Endometrial microvascular endothelial cells (primary cell): ENCODE measurements around the gene SMARCA4. TPM values are rescaled to one million over a fixed set of nuclear protein-coding genes. Genes with fewer than 3 reads are reported as not detected.
"Not testable (repeated sequence)": the region's sequence is repeated elsewhere in the genome, so short reads cannot be mapped to it uniquely, and the experiment has no call there.

Experiments
- in situ Hi-C: cut with HindIII; loops from 2 replicates; pipeline ENCODE4 v1.10.0; 2017; ENCODE audit warnings: low sequenced_read_pairs, low pct_unique_long_range_greater_than_20kb; ENCODE audit errors: inconsistent ontology term
- total RNA-seq: library from RNA; depleted of rRNA; stranded (reverse); fragments of >200 nt; gene quantifications from one replicate; pipeline ENCODE4 v1.2.3, GENCODE V29; 2015; ENCODE audit errors: inconsistent ontology term

Gene SMARCA4
- total RNA-seq, 1 donor from 2014 or later: 113 TPM

DNA sequence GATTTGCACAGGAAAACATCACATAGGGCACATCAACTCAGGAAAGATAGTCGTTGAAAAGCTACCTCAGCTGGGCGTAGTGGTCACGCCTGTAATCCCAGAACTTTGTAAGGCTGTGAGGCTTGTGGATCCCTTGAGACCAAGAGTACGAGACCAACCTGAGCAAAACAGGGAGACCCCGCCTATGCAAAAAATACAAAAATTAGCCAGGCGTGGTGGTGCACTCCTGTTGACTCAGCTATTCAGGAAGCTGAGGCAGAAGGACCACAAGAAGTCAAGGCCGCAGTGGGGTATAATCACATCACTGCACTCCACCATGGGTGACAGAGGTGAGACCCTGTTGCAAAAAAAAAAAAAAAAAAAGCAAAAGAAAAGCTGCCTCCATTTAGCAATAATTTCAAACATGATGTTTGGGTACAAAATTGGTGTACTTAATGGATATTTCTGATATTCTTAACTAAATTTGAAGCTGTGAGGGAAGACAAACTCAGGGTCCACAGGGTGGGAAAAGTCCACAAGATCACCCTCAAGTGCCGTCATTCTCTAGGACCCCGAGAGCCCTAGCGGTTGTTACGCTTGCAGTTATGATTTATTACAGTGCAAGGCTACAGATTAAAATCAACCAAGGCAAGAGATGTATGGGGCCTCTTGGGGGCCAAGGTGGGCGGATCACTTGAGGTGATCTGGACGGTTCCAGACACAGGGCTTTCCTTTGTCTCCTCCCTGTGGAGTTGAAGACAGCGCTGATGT is 86.0 kb downstream of the SMARCA4 start:
- in situ Hi-C loops: loop anchor here (25.0 kb wide), 1 partner anchor 159 kb away; no protein-coding TSS in a partner anchor

DNA sequence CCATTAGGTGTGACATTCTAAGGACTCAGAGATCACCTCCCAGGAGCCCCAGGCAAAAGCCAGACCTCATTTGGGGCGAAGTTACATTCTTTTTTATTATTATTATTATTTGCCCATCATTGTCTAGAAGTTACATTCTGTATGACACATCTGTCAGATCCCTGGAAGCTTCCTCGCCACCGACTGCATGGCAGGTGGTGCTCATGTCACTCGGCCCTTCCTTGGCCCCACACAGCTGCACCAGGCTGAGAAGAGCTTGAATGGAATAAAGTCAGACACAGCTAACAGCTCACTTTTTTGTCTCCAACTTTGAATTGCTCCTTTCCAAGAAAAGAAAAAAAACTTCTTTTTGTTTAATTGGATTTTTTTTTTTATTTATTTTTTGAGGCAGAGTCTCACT is 87.0 kb downstream of the SMARCA4 start:
- in situ Hi-C loops: loop anchor here (25.0 kb wide), 1 partner anchor 161 kb away; no protein-coding TSS in a partner anchor

DNA sequence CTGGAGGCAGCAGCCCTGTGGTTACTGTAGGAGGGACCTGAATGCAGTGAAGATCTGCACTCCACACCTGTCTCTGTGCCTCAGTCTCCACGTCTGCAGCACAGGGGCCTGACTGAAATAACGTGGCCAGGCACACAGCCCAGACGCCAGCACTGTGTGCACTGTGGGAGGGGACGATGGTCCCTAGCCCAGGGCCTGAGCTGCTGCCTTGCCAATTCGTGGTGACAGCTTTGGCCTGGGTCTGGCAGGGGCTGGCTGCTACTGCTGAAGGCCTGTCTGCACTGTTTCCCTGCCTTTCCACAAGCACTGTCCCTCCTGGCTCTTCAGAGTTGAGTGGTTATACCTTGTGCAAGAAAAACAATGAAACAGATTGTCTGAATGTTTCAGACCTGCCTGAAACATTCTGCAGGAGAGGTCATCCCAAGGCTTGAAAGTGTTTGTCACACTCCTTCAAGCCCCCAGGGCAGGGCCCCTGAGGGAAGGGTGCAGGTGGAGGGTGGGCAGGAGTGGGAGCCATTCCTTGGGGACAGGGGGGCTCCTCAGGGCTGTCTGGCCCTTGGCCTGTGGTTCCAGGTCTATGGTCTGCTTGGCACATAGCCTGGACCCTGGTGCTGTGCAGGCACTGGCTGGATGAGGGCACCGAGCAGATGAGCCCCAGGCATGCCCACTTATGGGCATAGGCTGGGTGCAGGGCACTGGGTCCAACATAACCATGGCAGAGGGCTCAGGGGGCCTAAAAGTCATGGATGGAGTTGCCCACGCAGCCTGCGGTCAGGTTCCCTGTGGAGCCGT is 89.7 kb downstream of the SMARCA4 start:
- in situ Hi-C loops: no loop called here

DNA sequence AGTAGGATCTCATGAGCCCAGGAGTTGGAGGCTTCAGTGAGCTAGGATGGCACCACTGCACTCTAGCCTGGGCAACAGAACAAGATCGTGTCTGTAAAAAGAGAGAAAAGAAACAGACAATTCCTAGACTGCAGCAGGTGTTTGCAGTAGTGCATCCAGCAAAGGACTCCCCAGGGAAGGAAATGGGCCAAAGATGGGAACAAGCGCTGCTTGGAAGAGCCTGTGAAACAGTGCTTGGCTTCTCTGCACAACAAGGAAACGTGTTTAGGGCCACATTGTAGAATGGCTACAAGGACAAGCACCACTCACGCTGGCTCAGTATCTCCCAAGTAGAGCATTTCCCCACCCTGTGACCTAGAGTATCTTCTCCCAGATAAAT is 93.0 kb downstream of the SMARCA4 start:
- in situ Hi-C loops: no loop called here

DNA sequence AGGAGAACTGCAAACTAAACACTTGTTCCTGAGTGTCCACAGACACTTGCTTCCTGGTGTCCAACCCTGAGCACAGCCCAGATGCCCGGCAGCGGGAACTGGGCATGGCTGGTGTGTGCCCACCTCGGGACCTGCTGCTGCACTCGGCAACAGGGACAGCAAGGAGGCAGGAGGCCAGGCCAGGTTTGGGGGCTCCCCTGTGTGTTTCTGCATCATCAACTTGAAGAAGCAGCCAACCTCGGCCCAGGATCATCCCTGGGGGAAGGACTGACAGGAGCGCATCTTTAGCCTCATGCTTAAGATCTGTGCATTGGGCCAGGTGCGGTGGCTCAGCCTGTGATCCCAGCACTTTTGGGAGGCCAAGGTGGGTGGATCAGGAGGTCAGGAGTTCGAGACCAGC is 93.4 kb downstream of the SMARCA4 start:
- in situ Hi-C loops: no loop called here

DNA sequence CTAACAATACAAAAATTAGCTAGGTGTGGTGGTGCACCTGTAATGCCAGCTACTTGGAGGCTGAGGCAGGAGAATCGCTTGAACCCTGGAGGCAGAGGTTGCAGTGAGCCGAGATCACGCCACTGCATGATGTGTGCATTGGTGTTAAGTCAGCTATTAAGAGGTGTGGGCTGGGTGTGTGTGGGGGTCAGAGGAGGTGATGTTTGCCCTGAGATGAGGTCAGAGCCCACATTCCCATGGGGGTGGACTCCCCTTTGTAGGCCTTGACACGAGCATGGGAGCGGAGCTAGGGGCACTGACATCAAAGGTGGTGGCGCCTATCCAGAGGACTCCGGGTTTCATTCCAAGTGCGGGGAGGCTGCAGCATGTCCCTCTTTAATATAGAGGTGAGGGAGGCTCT is 93.8 kb downstream of the SMARCA4 start:
- in situ Hi-C loops: no loop called here

DNA sequence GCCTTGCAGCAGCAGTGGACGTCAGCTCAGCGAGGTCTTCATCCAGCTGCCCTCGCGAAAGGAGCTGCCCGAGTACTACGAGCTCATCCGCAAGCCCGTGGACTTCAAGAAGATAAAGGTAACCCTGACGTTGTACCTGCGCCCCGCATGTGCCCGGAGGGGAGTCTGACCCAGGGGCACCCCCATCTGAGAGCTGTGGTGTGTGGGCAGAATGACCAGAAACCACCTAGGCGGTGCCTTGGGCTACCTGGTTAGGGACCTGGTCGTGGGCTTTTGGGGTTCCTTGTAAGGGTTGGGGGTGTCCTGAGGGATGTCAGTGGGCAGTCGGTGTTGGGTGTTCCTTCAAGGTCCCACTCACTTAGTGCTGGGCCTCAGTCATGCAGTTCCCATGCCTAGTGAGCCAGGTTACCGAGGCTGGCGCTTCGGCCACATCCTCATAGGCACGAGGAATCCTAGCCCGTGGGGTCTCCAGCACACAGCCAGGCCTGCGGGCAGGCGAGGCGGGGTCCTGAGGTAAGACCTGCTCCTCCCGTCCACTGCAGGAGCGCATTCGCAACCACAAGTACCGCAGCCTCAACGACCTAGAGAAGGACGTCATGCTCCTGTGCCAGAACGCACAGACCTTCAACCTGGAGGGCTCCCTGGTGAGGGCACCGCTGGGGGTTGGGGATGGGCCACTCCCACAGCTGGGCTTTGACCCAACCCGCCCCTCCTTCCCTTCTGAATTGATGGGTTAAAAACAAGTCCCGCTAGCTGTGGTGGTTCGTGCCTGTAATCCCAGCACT is 97.6 kb downstream of the SMARCA4 start:
- in situ Hi-C loops: no loop called here

DNA sequence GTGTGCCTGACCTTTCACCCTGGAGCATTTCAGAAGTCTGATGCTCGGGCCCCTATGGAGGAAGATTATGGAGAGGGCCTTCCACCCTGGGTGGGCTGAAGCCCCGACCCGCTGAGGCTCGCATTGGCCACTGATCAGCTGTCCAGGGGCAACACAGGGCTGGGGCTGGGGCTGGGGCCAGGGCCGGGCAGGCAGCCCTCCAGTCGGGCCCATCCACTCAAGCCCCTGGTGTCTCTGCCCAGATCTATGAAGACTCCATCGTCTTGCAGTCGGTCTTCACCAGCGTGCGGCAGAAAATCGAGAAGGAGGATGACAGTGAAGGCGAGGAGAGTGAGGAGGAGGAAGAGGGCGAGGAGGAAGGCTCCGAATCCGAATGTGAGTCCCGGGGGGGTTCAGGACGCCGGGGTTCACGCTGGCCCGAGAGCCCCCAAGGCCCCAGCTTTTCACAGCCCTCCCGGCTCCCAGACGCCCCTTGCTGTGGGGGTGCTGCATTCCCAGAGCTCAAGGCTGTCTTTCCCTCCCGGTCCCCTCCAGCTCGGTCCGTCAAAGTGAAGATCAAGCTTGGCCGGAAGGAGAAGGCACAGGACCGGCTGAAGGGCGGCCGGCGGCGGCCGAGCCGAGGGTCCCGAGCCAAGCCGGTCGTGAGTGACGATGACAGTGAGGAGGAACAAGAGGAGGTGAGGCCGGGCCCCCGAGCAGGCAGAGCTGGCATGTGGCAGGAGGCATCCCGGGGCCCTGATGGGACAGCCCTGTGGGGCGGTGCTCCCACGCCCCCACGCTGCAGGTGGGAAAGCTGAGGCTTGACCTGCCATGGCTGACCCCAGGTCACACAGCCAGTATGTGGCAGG is 98.9 kb downstream of the SMARCA4 start:
- in situ Hi-C loops: no loop called here

DNA sequence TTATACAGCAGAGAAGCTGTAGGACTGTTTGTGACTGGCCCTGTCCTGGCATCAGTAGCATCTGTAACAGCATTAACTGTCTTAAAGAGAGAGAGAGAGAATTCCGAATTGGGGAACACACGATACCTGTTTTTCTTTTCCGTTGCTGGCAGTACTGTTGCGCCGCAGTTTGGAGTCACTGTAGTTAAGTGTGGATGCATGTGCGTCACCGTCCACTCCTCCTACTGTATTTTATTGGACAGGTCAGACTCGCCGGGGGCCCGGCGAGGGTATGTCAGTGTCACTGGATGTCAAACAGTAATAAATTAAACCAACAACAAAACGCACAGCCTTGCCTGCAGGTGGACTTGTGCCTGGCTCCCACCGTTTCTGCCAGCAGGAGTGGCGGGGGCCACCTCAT is 101.1 kb downstream of the SMARCA4 start:
- in situ Hi-C loops: no loop called here

DNA sequence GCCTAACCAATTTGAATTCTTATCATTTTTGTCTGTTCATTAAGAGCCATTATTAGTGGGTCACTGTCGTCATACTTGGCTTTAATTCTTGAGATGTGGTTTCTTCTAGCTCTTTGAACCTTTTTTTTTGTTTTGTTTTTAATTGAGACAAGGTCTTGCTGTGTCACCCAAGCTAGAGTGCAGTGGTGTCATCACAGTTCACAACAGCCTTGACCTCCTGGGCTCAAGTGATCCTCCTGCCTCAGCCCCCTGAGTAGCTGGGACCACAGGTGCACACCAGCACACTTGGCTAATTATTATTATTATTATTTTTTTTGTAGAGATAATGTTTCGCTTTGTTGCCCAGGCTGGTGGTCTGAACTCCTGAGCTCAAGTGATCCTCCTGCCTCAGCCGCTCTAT is 102.6 kb downstream of the SMARCA4 start:
- in situ Hi-C loops: no loop called here

DNA sequence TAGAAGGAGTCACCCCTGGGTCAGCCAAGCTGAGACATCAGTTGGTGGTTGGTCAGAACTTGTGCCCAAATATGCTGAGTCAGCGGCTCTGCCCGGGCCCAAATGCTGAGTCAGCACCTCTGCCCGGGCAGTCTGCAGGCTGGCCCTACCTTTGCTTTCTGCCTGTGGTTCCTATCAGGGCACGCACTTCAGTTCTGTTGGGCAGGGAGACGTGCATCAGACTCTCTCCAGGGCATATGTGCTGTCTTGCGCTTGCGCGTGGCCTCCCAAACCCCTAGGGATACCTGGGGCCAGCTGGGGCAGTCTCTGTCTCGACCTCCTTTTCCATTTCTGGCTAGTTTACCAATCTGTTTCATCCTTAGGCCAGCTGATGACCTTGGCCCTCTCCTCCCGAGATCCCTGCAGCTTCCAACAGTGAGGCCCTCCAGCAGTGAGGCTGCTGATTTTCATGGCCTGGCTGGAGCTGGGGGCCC is 104.0 kb downstream of the SMARCA4 start:
- in situ Hi-C loops: no loop called here

DNA sequence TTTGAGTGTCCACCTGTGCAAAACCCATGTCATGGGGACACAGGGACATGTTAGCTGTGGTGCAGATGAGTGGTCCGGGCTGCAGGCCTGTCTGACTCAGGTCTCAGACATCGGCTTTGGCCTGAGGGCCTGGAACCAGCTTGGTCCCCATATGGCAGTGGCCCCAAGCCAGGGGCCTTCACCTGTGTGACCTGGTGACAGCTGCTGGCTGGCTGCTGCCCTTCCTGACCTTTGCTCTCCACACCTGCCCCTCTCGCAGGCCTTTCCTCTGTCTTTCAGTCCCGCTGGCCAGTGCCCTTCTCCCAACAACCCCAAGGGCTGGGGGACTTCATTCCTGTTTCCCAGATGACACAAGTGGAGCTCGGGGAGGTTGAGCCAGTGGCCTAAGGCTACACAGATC is 105.5 kb downstream of the SMARCA4 start:
- in situ Hi-C loops: no loop called here

DNA sequence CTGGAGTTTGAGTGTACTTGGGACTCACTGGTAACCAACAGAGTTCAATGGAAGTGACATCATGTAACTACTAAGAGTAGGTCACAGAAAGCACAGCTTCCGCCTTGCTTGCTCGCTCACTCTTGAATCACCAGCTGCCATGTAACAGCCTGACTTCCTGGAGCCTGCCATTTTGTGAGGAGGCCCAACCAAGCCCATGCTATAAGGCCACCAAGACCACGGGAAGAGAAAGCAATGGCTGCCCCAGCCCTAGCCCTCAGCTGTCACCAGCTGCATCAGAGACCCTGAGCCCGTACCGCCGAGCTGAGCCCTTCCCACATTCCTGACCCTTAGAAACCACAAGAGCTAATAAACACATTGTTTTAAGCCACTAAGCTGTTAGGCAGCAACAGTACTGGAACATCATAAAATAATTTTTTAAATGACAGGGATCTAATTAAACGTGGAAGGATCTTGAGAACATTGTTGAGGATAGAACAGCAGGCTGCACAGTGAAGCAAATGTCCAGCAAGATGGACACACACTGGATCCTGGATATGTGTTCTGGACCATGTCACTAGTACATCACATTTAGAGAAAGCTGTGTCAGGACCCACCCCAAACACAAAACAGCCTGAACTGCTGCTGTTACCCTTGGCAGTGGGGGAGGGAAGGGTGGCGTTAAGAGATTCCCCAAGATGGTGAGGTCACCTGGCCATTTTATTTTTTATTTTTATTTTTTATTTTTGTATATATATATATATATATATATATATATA is 106.7 kb downstream of the SMARCA4 start:
- in situ Hi-C loops: no loop called here

DNA sequence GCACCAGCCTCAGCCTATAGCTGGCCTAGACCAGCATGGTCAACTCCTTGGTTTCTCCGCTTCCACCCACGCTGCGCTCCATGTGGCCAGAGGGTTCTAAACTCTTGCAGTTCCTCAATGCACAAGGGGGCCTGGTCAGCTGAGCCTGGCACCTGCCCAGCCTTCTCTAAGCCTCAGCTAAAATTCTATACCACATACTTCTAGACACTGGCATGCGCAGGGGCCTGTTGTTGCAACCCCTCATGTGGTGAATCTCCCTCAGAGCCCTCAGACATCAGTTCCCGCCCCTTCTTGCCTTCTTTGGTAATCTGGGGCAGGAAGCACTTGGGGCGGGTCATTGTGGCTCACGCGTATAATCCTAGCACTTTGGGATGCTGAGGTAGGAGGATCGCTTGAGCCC is 108.7 kb downstream of the SMARCA4 start:
- in situ Hi-C loops: no loop called here

DNA sequence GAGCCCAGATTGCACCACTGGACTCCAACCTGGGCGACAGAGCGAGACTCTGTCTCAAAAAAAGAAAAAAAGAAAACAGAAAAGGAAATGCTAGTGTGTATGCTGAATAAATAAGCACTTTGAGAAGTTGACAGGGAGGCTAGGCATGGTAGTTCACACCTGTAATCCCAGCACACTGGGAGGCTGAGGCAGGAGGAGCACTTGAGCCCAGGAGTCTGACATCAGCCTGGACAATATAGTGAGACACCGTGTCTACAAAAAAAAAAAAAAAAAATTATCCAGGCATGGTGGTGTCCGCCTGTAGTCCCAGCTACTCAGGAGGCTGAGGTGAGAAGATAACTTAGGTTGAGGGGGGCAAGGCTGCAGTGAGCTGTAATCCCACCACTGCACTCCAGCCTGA is 109.3 kb downstream of the SMARCA4 start:
- in situ Hi-C loops: no loop called here

DNA sequence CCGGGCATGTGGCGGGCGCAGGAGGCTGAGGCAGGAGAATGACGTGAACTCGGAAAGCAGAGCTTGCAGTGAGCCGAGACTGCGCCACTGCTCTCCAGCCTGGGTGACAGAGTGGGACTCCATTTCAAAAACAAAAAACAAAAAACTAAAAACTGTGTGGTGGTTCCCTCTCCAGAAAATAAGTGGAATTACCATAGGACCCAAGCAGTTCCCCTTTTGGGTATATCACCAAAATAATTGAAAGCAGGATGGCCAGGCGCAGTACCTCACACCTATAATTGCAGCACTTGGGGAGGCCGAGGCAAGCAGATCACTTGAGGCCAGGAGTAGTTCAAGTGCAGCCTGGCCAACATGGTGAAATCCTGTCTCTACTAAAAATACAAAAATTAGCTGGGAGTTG is 112.7 kb downstream of the SMARCA4 start:
- in situ Hi-C loops: no loop called here

DNA sequence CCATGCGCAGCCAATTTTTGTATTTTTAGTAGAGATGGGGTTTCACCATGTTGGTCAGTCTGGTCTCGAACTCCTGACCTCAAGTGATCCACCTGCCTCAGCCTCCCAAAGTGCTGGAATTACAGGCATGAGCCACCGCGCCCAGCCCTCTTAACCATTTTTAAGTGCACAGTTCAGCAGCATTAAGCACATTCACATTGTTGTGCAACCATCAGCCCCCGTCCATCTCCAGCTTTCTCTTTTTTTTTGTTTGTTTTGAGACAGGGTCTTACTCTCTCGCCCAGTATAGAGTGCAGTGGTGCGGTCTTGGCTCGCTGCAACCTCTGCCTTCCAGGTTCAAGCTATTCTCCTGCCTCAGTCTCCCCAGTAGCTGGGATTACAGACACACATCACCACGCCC is 116.0 kb downstream of the SMARCA4 start:
- in situ Hi-C loops: not testable (repeated sequence)

DNA sequence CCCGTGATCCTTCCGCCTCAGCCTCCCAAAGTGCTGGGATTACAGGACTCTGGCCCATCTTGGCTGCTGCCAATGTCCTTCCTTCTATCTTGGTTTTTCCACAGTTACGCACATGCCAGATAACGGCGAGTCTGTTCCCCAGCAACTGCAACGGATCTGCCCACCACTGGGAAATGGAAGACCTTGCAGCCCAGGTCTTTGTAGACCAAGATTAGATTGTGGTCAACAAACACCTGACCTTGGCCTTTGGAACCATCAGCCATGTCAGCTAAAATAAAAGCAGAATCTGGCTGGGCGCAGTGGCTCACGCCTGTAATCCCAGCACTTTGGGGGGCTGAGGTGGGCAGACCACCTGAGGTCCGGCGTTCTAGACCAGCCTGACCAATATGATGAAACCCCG is 118.1 kb downstream of the SMARCA4 start:
- in situ Hi-C loops: no loop called here
